Breast epithelium (tissue), 4 donors: Measurements from ENCODE around the gene CDC42EP5. TPM values are rescaled to one million over a fixed set of nuclear protein-coding genes. Genes with fewer than 3 reads are reported as not detected.
A peak's percentile ranks its signal among the peaks of the same experiment; 100 is the strongest.

Experiments
- DNase-seq, 2 donors: peaks; one replicate each; pipeline ENCODE4 v3.0.0-alpha.2; 2019; ENCODE audit warnings: low spot score in 2 of 2
- H3K27ac ChIP-seq, 2 donors: fragments of 200-600 bp; sonication (generic) in 1 of 2; one replicate each; pipeline ENCODE4 v1.5.1; 2016 to 2019; ENCODE audit warnings: mild to moderate bottlenecking in 1 of 2
- H3K27me3 ChIP-seq, 2 donors: fragments of 200-600 bp; sonication (generic) in 1 of 2; one replicate each; pipeline versions ENCODE4 v1.5.1 to v1.6.0; 2017 to 2019; ENCODE audit warnings: control low read depth in 1 of 2, mild to moderate bottlenecking in 1 of 2
- H3K36me3 ChIP-seq: fragments of 200-600 bp; one replicate; pipeline ENCODE4 v1.5.1; 2019
- H3K4me1 ChIP-seq, 2 donors: fragments of 200-600 bp; sonication (generic); one replicate each; pipeline ENCODE4 v1.5.1; 2016 to 2019; ENCODE audit warnings: control low read depth in 1 of 2
- H3K4me3 ChIP-seq, 3 donors: fragments of 200-600 bp; sonication (generic); 1 replicate in 2 of 3; 2 replicates in 1 of 3; pipeline ENCODE4 v1.5.1; 2016 to 2019; ENCODE audit warnings: mild to moderate bottlenecking in 3 of 3, moderate library complexity in 2 of 3
- H3K9me3 ChIP-seq, 2 donors: fragments of 200-600 bp; sonication (generic) in 1 of 2; one replicate each; pipeline ENCODE4 v1.5.1; 2016 to 2019; ENCODE audit warnings: control low read depth in 1 of 2
- POLR2A ChIP-seq: fragments of 450-650 bp; IDR thresholded peaks from one replicate; pipeline ENCODE4 v1.6.1; 2016; ENCODE audit warnings: antibody characterized with exemption, mild to moderate bottlenecking, moderate library complexity
- POLR2AphosphoS5 ChIP-seq, 3 donors: sonication (generic); formaldehyde crosslinking; IDR thresholded peaks; one replicate each; pipeline ENCODE4 v1.6.1; 2017; ENCODE audit warnings: antibody characterized with exemption in 3 of 3
- intact Hi-C: fragments of 100-400 bp; cut with DNase I; formaldehyde crosslinking; loops from one replicate; pipeline ENCODE4 v1.15.1; 2023; ENCODE audit warnings: low total_unique reads
- total RNA-seq, 3 donors: library from RNA; depleted of rRNA; stranded (reverse); fragments of >200 nt; gene quantifications; one replicate each; pipeline ENCODE4 v1.1.0, GENCODE V29; 2016
- TF ChIP-seq, protein P1 (sequence below), 3 donors: fragments of 450-650 bp; IDR thresholded peaks; one replicate each; pipeline ENCODE4 v1.5.1; 2016 to 2017; ENCODE audit warnings: antibody characterized with exemption in 3 of 3, mild to moderate bottlenecking in 3 of 3, moderate library complexity in 3 of 3

CDC42EP5 gene
- total RNA-seq, 3 donors from 2014 or later: 8.8 to 40.6 (median 17.4) TPM

- Histone ChIP-seq H3K36me3 (peaks cover 8% of the 10 kb centered on the region), H3K4me3 (peak overlapping the region in 2 of 3 donors; percentile 71 to 82), H3K9me3 (no peaks in the 10 kb centered on the region), H3K27ac (peak overlapping the region; percentile 40 to 98), H3K4me1 (peaks cover 0 to 11% of the 10 kb centered on the region in 2 donors), H3K27me3 (no peaks in the 10 kb centered on the region)
- TF ChIP-seq POLR2A (no peak), POLR2AphosphoS5 (IDR thresholded peaks at IDR 0.05) (no peak)
- TF ChIP-seq, protein P1, sequence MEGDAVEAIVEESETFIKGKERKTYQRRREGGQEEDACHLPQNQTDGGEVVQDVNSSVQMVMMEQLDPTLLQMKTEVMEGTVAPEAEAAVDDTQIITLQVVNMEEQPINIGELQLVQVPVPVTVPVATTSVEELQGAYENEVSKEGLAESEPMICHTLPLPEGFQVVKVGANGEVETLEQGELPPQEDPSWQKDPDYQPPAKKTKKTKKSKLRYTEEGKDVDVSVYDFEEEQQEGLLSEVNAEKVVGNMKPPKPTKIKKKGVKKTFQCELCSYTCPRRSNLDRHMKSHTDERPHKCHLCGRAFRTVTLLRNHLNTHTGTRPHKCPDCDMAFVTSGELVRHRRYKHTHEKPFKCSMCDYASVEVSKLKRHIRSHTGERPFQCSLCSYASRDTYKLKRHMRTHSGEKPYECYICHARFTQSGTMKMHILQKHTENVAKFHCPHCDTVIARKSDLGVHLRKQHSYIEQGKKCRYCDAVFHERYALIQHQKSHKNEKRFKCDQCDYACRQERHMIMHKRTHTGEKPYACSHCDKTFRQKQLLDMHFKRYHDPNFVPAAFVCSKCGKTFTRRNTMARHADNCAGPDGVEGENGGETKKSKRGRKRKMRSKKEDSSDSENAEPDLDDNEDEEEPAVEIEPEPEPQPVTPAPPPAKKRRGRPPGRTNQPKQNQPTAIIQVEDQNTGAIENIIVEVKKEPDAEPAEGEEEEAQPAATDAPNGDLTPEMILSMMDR (IDR thresholded peaks at IDR 0.05): no peak
- no peak for DNase-seq
- intact Hi-C loops: no loop called here
These were observed 7.5 kb downstream of the CDC42EP5 start for GRCh38 chr19:54465426-54466109.

DNA sequence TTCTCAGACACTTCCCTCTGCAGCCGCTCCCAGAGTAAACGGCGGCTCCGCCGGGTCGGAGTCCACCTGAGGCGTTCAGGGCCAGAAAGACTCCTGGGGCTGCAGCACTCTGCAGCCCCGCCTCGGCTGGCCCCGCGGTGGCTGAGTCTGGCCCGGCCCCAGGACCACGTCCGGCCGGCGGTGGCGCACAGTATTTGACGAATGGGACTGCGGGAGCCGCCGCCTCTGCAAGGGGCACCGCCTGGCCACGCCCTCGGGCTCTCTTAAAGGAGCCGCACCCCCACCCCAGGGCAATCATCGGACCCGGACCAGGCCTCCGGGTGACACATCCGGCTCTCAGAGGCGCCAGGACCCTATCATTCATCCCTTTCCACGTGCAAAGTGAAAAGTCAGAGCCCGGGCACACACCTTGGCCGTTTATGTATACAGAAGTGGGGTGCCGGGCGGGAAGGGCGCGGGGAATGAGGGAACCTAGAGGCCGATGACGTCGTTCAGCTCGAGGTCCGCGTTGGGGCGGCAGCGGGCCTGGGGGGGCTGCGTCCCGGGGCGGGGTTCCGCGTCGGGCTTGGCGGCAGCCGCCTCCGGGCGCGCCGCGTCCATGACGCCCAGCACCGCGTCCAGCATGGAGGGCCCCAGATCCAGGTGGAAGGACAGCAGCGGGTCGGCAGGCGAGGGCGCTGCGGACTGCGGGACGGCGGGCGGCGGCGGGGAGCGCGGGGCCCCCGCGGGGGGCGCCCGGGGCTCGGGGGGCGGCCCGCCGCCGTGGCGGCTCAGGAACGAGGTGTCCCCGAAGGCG is 8.3 kb downstream of the CDC42EP5 start:
- Histone ChIP-seq H3K27me3 (no peaks in the 10 kb centered on the region), H3K9me3 (no peaks in the 10 kb centered on the region), H3K4me1 (peaks cover 0 to 7% of the 10 kb centered on the region in 2 donors), H3K36me3 (peaks cover 14% of the 10 kb centered on the region), H3K27ac (peak overlapping the region; percentile 96 to 98), H3K4me3 (peak overlapping the region; percentile 58 to 82 (median 71))
- peak; percentile 89 to 92 for DNase-seq
- TF ChIP-seq, protein P1 (IDR thresholded peaks at IDR 0.05): no peak
- TF ChIP-seq POLR2A (no peak), POLR2AphosphoS5 (IDR thresholded peaks at IDR 0.05) (no peak)
- intact Hi-C loops: no loop called here

DNA sequence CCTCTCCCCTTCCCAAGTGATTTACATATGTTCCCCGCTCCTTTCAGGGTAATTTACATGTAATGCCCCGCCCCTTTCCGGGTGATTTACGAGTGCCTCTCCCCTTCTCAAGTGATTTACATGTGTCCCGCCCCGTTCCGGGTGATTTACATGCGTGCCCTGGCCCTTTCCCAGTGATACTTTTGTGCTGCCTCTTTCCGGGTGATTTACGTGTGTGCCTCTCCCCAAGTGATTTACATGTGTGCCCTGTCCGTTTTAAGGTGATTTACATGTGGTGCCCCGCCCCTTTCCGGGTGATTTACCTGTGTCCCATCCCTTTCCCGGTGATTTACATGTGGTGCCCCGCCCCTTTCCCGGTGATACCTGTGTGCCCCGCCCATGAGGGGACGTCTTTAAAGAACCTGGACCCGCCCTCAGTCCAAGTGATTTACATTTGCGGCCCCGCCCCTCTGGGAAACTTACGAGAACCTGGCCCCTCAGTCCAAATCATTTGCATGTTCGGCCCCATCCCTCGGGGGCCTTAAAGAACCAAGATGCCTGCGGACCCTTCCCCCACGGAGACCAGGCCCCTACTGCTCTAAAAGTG is 9.0 kb downstream of the CDC42EP5 start:
- intact Hi-C loops: no loop called here
- H3K27me3 ChIP-seq: no peaks in the 10 kb centered on the region
- peak overlapping the region; percentile 96 to 98 for H3K27ac ChIP-seq
- H3K4me1 ChIP-seq: peaks cover 0 to 7% of the 10 kb centered on the region in 2 donors
- TF ChIP-seq, protein P1 (IDR thresholded peaks at IDR 0.05): no peak
- TF ChIP-seq POLR2AphosphoS5 (IDR thresholded peaks at IDR 0.05) (no peak), POLR2A (no peak)
- no peaks in the 10 kb centered on the region for H3K9me3 ChIP-seq
- H3K36me3 ChIP-seq: peaks cover 18% of the 10 kb centered on the region
- peak overlapping the region; percentile 58 to 82 (median 71) for H3K4me3 ChIP-seq
- peak; percentile 95 to 98 for DNase-seq

- intact Hi-C loops: no loop called here
- DNase-seq: peak; percentile 97 to 99
- Histone ChIP-seq H3K27me3 (no peaks in the 10 kb centered on the region), H3K4me3 (peak within 1 kb of the TSS; percentile 58 to 82 (median 71)), H3K36me3 (peaks cover 18% of the 10 kb centered on the region), H3K27ac (peak within 1 kb of the TSS; percentile 96 to 98), H3K9me3 (no peaks in the 10 kb centered on the region), H3K4me1 (peaks cover 0 to 7% of the 10 kb centered on the region in 2 donors)
- TF ChIP-seq, protein P1 (IDR thresholded peaks at IDR 0.05): no peak
- TF ChIP-seq POLR2A (peak; percentile 64), POLR2AphosphoS5 (IDR thresholded peaks at IDR 0.05) (peak; percentile 61 to 89 (median 84))
These were observed 9.5 kb downstream of the CDC42EP5 start, which contains the start of gene LENG9 for GRCh38 chr19:54463531-54464043. Gene LENG9 (minus strand): TSS chr19:54463778. CDS start chr19:54463526, 252 bp downstream.
